HCT116 (cell line): ENCODE data around the gene ZC3H8.

Experiments
- ATF3 ChIP-seq: IDR thresholded peaks from 2 replicates; pipeline ENCODE4 v1.6.1; 2012
- CTCF ChIP-seq, 3 experiments: fragments of 200-600 bp in 1 of 3; sonication (generic) in 1 of 3; IDR thresholded peaks in 2 of 3; conservative IDR thresholded peaks in 1 of 3; 2 replicates each; pipeline ENCODE4 v1.5.1; 2012 to 2017; ENCODE audit warnings: low read depth in 2 of 3, low read length in 2 of 3, antibody characterized with exemption in 1 of 3, borderline replicate concordance in 1 of 3, control low read depth in 1 of 3, mild to moderate bottlenecking in 1 of 3, mixed read lengths in 1 of 3, mixed run types in 1 of 3, moderate library complexity in 1 of 3; ENCODE audit not compliant: insufficient read depth in 1 of 3
- EZH2 ChIP-seq: fragments of 200-600 bp; sonication (generic); IDR thresholded peaks from 2 replicates; pipeline ENCODE4 v1.6.1; 2017; ENCODE audit warnings: antibody characterized with exemption, mixed run types
- EZH2phosphoT487 ChIP-seq: fragments of 200-600 bp; IDR thresholded peaks from 2 replicates; pipeline ENCODE4 v1.6.1; 2018; ENCODE audit warnings: antibody characterized with exemption, borderline replicate concordance
- JUND ChIP-seq: IDR thresholded peaks from 2 replicates; pipeline ENCODE4 v1.6.1; 2012
- MAX ChIP-seq: IDR thresholded peaks from 2 replicates; pipeline ENCODE4 v1.6.1; 2012
- POLR2A ChIP-seq: IDR thresholded peaks from 2 replicates; pipeline ENCODE4 v1.7.0; 2011; ENCODE audit warnings: borderline replicate concordance; ENCODE audit not compliant: insufficient read depth, insufficient read length; ENCODE audit errors: extremely low read depth
- POLR2AphosphoS5 ChIP-seq: IDR thresholded peaks from 2 replicates; pipeline ENCODE4 v1.6.1; 2011; ENCODE audit warnings: mild to moderate bottlenecking, low read depth, low read length, moderate library complexity
- SIN3A ChIP-seq: IDR thresholded peaks from 2 replicates; pipeline ENCODE4 v1.6.1; 2012; ENCODE audit warnings: low read depth
- SP1 ChIP-seq: IDR thresholded peaks from 2 replicates; pipeline ENCODE4 v1.6.1; 2012; ENCODE audit warnings: low read depth
- TCF7L2 ChIP-seq: IDR thresholded peaks from 2 replicates; pipeline ENCODE4 v1.7.0; 2011; ENCODE audit warnings: borderline replicate concordance, inconsistent platforms; ENCODE audit not compliant: insufficient read depth, insufficient read length; ENCODE audit errors: extremely low read depth

- TF ChIP-seq CTCF (IDR thresholded peaks at IDR 0.05 in 2 of 3, conservative IDR thresholded peaks at IDR 0.05 in 1 of 3; ENCODE audit: borderline replicate concordance in 1 of 3, insufficient read depth in 1 of 3, low read depth in 2 of 3, low read length in 2 of 3): no peak
- TF ChIP-seq EZH2phosphoT487: no peak
- TF ChIP-seq JUND: no peak
- TF ChIP-seq TCF7L2: no peak
- TF ChIP-seq EZH2: no peak
- TF ChIP-seq ATF3: no peak
- no peak for TF ChIP-seq POLR2A
- TF ChIP-seq POLR2AphosphoS5: no peak
- TF ChIP-seq SIN3A: no peak
- no peak for TF ChIP-seq MAX
- TF ChIP-seq SP1: no peak
These were observed 25.5 kb downstream of the ZC3H8 start for GRCh38 chr2:112229348-112229747.
